Measurements from ENCODE around the gene CFAP141. TPM values are rescaled to one million over a fixed set of nuclear protein-coding genes. Genes with fewer than 3 reads are reported as not detected.

CFAP141 gene
- total RNA-seq, 3 donors from 2014 or later (not counting 1 experiment from before 2014, with no cell fraction given) = 1.2 TPM; not detected in 2

- no peaks in the 10 kb centered on the region for H3K9me3 ChIP-seq (ENCODE audit: control insufficient read depth, insufficient read depth, low read length)
- peak overlapping the region; percentile 92 to 97 for H3K27ac Mint-ChIP-seq
- peak overlapping the region; percentile 88 for H3K4me3 ChIP-seq (ENCODE audit: low read length)
- no peak for ATAC-seq
- TF ChIP-seq CTCF (IDR thresholded peaks at IDR 0.05) = no peak
- peaks cover 11% of the 10 kb centered on the region for H3K36me3 ChIP-seq (ENCODE audit: control insufficient read depth, insufficient read depth, low read length)
- no peaks in the 10 kb centered on the region for H3K9me3 Mint-ChIP-seq
- H3K4me1 ChIP-seq (ENCODE audit: control insufficient read depth, insufficient read depth, low read length) = peaks cover 56% of the 10 kb centered on the region
- intact Hi-C loops (cut with micrococcal nuclease) = loop anchor here (2.0 kb wide), 2 partner anchors 25 to 91 kb away; partner anchors contain the start of gene HAX1
- H3K27ac ChIP-seq (ENCODE audit: low read length) = peak overlapping the region; percentile 92
- peaks cover 0 to 4% of the 10 kb centered on the region in 2 donors for H3K27me3 Mint-ChIP-seq (ENCODE audit: low read depth in 2 of 2)
- 0% methylated on average over 6 of the region's 6 CpGs for WGBS (ENCODE audit: insufficient coverage)
- H3K36me3 Mint-ChIP-seq = peaks cover 6% of the 10 kb centered on the region
- DNase-seq = no peak
- peaks cover 64 to 65% of the 10 kb centered on the region in 2 donors for H3K4me1 Mint-ChIP-seq
- H3K4me3 Mint-ChIP-seq = peak overlapping the region; percentile 100
- H3K27me3 ChIP-seq (ENCODE audit: control insufficient read depth, insufficient read depth, low read length) = no peaks in the 10 kb centered on the region
Observed at GRCh38 chr1:154181944-154182343, 24.2 kb downstream of the CFAP141 start.

DNA sequence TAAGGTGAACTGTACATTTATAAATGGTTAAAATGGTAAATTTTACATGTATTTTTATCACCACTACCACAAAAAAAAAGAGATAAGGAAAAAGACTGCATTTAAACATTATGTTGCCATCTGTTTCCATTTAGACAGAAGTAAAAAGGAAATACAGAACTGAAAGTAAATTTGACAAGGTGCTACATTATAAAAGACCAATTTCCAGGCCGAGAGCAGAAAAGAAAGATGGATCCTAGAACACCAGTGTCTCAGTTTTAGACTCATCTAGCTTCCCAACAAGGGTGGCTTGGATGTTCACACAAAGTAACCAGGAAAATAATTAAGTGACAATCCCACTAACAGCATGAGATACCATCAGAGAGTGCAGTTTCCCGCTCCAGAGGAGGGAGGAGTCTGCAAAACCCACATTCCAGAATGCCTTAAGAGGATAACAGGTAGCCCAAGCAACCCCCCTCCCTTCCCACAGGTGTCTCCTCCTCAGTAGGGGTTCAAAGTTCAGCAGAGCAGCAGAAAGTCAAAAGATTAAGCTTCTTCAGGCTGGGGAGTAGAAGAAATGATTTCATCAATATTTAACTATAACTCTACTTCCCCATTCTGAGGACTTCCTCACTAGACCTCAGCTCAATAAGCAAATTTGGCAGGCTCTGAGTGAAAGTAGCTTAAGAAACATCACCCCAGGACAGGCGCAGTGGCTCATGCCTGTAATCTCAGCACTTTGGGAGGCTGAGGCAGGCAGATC, 26.0 kb downstream of the CFAP141 start:
- peak overlapping the region; percentile 92 to 97 for H3K27ac Mint-ChIP-seq
- H3K9me3 Mint-ChIP-seq = no peaks in the 10 kb centered on the region
- 32% methylated on average over 3 of the region's 3 CpGs for WGBS (ENCODE audit: insufficient coverage)
- H3K36me3 ChIP-seq (ENCODE audit: control insufficient read depth, insufficient read depth, low read length) = peaks cover 20% of the 10 kb centered on the region
- H3K9me3 ChIP-seq (ENCODE audit: control insufficient read depth, insufficient read depth, low read length) = no peaks in the 10 kb centered on the region
- no peak for ATAC-seq
- H3K27ac ChIP-seq (ENCODE audit: low read length) = peak overlapping the region; percentile 59
- H3K27me3 ChIP-seq (ENCODE audit: control insufficient read depth, insufficient read depth, low read length) = no peaks in the 10 kb centered on the region
- H3K36me3 Mint-ChIP-seq = peaks cover 6% of the 10 kb centered on the region
- H3K4me3 ChIP-seq (ENCODE audit: low read length) = peak overlapping the region; percentile 5
- H3K4me1 Mint-ChIP-seq = peaks cover 75 to 78% of the 10 kb centered on the region in 2 donors
- H3K4me1 ChIP-seq (ENCODE audit: control insufficient read depth, insufficient read depth, low read length) = peaks cover 66% of the 10 kb centered on the region
- TF ChIP-seq CTCF (IDR thresholded peaks at IDR 0.05) = no peak
- DNase-seq = peak in 1 of 2 donors; percentile 31
- peak overlapping the region; percentile 90 for H3K4me3 Mint-ChIP-seq
- intact Hi-C loops (cut with micrococcal nuclease) = no loop called here
- no peaks in the 10 kb centered on the region for H3K27me3 Mint-ChIP-seq (ENCODE audit: low read depth in 2 of 2)

DNA sequence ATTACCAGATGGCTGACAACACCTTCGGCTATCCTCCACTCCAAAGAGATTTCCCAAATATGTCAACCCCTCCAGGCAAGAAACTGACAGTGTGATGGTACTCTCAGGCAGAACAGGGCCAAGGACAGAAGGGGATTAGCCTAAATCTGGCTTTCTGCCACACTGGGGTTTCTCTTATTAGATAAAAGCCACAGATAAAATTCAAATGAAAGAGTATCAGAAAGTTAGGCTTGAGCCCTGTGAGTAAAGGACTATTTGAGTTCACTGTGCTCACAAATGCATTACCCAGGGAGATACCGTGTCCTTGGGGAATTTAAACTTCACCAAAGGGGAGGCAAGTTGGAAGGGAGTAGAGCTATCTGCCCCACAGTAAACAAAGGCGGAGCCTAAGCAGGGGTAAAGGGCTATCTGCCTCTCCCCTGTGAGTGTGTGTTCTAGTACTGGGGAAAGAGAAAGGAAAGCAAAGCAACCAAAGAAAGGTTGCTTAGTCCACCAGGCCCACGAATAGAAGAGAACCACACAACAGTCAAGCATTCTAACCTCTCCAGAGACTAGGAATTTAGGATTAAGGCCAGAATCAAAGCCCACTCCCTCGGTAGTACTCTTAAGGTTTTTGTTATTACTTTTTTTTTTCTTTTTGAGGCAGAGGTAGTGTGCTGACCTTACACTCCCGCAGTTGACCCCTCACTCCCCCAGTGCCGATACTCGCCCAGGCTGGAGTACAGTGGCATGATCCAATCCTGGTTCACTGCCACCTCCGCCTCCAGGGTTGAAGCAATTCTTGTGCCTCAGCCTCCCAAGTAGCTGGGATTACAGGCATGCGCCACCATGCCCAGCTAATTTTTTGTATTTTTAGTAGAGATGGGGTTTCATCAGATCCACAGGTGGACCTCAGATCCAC, 27.0 kb downstream of the CFAP141 start:
- no peak overlapping the region for H3K4me3 ChIP-seq (ENCODE audit: low read length)
- WGBS (ENCODE audit: insufficient coverage) = 76% methylated on average over 8 of the region's 10 CpGs
- Mint-ChIP-seq H3K9me3 (no peaks in the 10 kb centered on the region), H3K4me3 (peak overlapping the region; percentile 90), H3K27ac (peak overlapping the region; percentile 92 to 97), H3K36me3 (peaks cover 6% of the 10 kb centered on the region), H3K4me1 (peaks cover 75 to 78% of the 10 kb centered on the region in 2 donors), H3K27me3 (ENCODE audit: low read depth in 2 of 2) (no peaks in the 10 kb centered on the region)
- peaks cover 26% of the 10 kb centered on the region for H3K36me3 ChIP-seq (ENCODE audit: control insufficient read depth, insufficient read depth, low read length)
- ATAC-seq (no peak), DNase-seq (peak in 1 of 2 donors; percentile 34)
- intact Hi-C loops (cut with micrococcal nuclease) = no loop called here
- peaks cover 66% of the 10 kb centered on the region for H3K4me1 ChIP-seq (ENCODE audit: control insufficient read depth, insufficient read depth, low read length)
- no peak for TF ChIP-seq CTCF (IDR thresholded peaks at IDR 0.05)
- H3K9me3 ChIP-seq (ENCODE audit: control insufficient read depth, insufficient read depth, low read length) = no peaks in the 10 kb centered on the region
- H3K27ac ChIP-seq (ENCODE audit: low read length) = peak overlapping the region; percentile 59
- no peaks in the 10 kb centered on the region for H3K27me3 ChIP-seq (ENCODE audit: control insufficient read depth, insufficient read depth, low read length)
